NCI-H510A (cell line): Measurements from ENCODE around the gene PARD3.
"Not testable (repeated sequence)": the region's sequence is repeated elsewhere in the genome, so short reads cannot be mapped to it uniquely, and the experiment has no call there.

Experiments used
- DNase-seq: peaks from one replicate; lab custom pipeline; 2025; lab: John Stamatoyannopoulos, UW

PARD3 gene

DNA sequence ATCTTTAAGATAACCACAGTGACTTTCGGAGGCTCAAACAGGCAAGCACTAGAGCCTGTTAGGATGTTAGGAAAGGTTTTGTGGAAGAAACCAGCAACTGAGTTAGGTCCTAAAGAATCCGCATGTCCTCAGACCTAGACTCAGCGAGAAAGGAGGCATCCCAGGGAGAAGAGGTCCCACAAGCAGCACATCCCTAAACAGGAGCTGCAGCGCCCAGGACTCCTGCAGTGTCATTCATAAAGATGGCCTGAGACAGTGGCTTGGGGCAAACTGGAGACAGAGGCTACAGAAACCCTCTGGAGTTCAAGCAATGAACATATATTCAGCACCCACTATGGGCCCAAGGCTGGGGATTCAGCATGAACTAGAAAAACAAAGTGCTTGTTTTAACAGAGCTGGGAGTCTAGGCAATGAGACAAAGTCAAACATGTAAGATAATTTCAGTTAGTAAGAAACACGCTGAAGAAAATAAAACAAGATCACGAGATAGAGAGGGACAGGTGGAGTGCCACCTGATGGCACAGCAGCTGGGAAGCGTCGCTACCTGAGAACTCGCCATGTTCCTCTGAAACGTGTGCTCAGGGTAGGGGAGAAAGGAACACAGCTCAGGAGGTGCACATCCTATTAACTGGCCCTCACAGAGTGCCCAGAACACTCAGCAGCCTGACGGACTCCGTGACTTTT lies 48.1 kb downstream of the PARD3 start:
- no peak for DNase-seq

- no peak for DNase-seq
These were observed 48.9 kb downstream of the PARD3 start for GRCh38 chr10:34766266-34766600.

GRCh38 chr10:34764472-34764946 lies 50.6 kb downstream of the PARD3 start:
- DNase-seq = no peak

GRCh38 chr10:34762603-34763299 lies 52.3 kb downstream of the PARD3 start:
- no peak for DNase-seq

- no peak for DNase-seq
These were observed 52.9 kb downstream of the PARD3 start for GRCh38 chr10:34762156-34762555.

DNA sequence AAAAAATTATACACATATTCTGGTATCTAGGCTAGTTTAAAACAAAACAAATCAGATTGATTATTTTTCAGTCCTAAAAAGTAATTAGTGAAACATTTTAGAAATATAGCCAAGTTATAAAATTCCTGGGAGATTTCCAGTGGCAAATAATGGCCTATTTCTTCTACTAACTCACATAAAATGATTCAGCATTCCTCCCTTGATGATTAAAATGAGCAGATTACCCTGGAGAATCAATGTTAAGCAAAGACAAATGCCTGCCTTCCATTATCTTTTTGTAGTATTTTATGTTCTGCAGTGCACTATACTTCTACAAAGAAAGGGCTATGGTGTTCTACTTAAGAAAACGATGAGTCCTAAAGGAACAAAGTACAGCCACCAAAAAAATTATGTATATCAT lies 53.6 kb downstream of the PARD3 start:
- DNase-seq = no peak

DNA sequence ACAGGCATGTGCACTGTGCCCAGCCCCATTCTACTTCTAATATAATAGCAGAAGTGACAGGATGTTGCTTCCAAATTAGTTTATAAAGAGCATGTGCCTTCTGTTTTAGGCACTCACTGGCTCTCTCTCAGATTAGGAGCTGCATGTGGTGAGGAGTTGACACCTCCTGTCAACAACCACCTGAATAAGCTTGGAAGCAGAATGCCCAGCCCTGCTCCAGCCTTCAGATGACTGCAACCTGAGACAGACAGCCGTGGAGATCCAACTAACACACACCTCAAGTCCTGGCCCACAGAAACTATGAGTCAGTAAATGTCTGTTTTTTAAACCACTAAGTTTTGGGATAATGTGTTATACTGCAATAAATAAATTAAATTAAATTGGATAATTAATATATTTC lies 54.5 kb downstream of the PARD3 start:
- no peak for DNase-seq

DNA sequence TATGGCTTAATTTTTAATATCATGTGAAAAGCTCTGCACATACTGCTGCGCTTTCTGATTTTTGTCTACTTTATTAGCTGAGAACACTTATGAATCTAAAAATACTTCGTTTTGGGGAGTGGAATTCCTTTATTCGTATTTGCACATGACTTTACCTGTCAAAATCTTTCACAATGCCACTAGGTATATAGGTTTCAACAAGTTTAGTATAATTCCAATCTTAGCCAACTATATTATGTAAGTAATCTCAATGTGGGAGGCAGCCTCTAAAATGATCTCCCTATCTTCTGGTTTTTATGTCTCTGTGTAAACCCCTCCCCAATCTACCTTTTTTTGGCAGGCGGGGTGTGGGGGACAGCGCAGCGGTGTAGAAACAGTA lies 55.3 kb downstream of the PARD3 start:
- no peak for DNase-seq

- no peak for DNase-seq
These were observed 55.8 kb downstream of the PARD3 start for GRCh38 chr10:34759161-34759836.

GRCh38 chr10:34758447-34758996 lies 56.6 kb downstream of the PARD3 start:
- no peak for DNase-seq

GRCh38 chr10:34757933-34758332 lies 57.2 kb downstream of the PARD3 start:
- no peak for DNase-seq

DNA sequence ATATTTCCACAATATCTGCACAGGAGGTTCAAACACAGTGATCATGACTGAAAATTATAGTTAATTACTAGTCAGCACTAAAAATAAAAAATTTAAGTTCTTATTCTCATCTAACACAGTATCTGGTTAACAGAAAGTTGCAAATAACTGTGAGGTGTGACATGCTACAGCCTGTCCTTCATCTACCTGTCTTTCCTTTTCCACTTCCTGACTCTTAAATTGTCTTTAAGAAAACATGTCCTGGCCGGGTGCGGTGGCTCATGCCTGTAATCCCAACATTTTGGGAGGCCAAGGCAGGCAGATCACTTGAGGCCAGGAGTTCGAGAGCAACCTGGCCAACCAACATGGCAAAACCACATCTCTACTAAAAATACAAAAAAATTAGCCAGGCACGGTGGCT lies 57.9 kb downstream of the PARD3 start:
- not testable (repeated sequence) for DNase-seq

DNA sequence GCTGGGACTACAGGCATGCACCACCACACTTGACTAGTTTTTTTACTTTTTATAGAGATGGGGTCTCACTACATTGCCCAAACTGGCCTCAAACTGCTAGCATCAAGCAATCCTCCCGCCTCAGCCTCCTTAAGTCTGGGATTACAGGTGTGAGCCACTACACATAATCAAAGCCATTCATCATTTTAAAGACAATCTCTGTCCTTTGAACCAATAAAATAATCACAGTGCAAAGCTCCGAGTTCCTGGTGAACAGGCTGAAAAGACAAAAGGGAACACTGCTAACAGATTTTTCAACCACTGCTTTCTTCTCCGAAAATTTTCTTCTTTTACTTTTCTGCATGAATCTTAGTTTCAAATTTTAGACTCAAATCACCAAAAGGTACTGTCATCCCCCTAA lies 58.5 kb downstream of the PARD3 start:
- no peak for DNase-seq

DNA sequence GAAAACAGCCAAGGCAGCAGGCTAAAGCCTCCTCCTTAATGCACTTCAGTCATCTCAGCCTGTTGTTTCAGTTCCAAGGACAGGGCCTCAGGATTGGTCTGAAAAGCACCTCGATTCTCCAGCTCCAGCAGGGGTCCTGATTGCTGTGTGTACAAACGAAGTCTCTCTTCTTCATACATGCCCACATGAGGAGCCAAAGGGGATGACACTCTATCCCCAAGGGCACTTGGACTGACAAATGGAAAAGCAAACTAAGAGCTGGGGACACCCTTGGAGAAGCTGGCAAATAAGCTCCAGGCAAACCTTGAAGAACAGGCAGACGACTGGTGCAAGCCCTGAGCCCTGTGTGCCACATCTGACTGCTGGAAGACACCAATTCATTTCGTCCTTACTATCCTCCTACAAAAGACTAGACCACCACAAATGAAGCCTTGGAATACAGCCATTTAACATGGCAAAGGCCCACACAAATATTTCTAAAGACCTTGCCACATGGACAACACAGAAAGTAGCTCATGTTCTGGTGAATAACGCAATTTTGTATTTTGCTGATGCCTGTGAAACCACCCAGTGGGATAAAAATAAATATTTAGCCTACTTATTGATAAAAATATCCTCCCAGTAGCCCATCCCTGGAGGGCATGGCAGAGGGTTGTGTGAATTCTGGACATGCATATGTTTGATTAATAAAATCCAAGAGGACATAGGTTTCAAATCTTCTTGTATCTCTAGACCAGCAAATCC lies 61.9 kb downstream of the PARD3 start:
- DNase-seq = no peak

DNA sequence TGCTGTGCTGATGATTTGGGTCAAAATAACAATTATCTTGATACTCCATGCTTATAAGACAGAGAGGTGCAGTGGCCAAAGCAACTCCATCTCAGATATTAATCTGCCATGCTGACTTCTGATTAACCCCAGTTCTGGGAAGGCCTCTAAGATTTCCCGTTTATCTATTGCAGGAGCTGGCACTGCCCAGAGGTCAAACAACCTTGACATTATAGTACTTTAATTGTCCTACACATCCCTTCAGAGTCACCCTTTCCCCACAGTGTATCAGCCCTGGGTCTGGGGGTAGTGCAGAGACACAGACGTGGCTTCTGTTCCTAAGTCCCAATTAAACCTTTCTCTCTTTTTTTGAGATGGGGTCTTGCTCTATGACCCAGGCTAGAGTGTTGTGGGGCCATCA lies 63.8 kb downstream of the PARD3 start:
- DNase-seq = no peak

- not testable (repeated sequence) for DNase-seq
These were observed 64.3 kb downstream of the PARD3 start for GRCh38 chr10:34750795-34751194.

DNA sequence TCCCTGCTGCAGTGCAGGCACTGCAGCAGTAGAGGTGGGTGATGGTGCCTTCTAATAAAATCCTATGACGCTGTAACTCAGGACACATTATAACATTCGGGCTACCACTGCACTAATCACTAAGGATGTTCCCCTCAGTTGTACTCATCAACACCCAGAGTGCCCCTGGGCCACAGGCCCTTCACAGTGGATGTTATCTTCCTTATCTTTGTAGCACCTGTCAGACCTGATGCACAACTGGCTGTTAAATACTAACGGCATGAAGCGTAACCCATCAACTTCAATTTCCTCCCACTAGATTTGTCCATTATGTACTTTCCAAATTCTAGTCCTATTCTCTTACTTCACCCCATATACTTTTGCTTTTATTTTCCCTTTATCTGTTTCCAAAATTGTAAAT lies 66.3 kb downstream of the PARD3 start:
- DNase-seq = no peak

GRCh38 chr10:34748357-34748756 lies 66.7 kb downstream of the PARD3 start:
- DNase-seq = no peak

DNA sequence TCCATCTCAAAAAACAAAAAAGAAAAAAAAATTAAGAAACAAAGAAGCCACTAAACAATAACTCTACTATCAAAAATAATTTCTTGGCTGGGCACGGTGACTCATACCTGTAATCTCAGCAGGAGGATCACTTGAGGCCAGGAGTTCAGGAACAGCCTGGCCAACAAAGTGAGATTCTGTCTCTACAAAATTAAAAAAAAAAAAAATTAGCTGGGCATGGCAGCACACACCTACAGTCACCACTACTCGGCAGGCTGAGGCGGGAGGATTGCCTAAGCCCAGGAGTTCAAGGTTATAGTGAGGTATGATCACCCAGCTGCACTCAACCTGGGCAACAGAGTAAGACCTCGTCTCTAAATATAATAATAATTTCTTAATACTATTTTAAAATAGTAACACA lies 69.0 kb downstream of the PARD3 start:
- no peak for DNase-seq

- DNase-seq = no peak
These were observed 69.9 kb downstream of the PARD3 start for GRCh38 chr10:34745244-34745643.

GRCh38 chr10:34744590-34744989 lies 70.5 kb downstream of the PARD3 start:
- DNase-seq = no peak

- no peak for DNase-seq
These were observed 71.3 kb downstream of the PARD3 start for GRCh38 chr10:34743814-34744213.
